ENCODE measurements around the gene CADM1. TPM values are rescaled to one million over a fixed set of nuclear protein-coding genes. Genes with fewer than 3 reads are reported as not detected.
"Not testable (repeated sequence)": the region's sequence is repeated elsewhere in the genome, so short reads cannot be mapped to it uniquely, and the experiment has no call there.

Gene CADM1
- total RNA-seq, 1 donor from 2014 or later = 248 TPM

- DNase-seq = no peak
Measured at GRCh38 chr11:115476463-115477286, 27.5 kb downstream of the CADM1 start.

DNA sequence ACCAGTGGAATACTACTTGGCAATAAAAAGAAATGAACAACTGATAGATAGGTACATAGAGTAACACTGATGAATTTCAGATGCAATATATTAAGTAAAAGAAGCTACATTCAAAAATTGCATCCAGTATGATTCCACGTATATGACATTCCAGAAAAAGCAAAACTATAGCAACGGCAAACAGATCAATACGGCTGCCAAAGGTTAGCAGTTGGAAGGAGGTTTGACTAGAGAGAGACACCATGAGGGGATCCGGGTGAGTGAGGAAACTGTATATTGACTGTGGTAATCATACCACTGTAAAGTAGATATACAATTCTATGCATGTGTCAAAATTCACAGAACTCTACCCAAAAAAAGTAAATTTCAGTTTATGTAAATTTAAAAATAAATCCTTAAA lies 28.7 kb downstream of the CADM1 start:
- DNase-seq = no peak

- not testable (repeated sequence) for DNase-seq
Measured at GRCh38 chr11:115474306-115474705, 29.9 kb downstream of the CADM1 start.

GRCh38 chr11:115473167-115473566 lies 31.0 kb downstream of the CADM1 start:
- no peak for DNase-seq

- no peak for DNase-seq
Measured at GRCh38 chr11:115471367-115471766, 32.8 kb downstream of the CADM1 start.

DNA sequence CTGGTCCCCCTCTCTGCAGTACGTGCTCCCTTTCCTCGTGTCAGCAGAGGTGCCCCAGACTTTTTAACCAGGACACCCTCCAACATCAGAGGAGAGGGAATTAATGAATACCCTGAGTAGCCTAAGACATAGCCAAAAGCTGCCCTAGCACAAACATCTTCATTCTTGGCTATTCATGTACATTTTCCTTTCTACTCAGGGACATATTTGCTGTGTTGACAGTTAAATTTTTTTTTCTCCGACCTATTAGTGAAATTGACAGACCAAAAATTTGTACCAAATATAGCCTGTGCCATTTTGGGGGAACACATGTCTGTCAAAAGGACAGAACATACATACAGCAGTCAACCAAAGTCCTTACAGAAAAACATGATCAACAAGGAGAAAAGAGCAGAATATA lies 33.3 kb downstream of the CADM1 start:
- DNase-seq = no peak

DNA sequence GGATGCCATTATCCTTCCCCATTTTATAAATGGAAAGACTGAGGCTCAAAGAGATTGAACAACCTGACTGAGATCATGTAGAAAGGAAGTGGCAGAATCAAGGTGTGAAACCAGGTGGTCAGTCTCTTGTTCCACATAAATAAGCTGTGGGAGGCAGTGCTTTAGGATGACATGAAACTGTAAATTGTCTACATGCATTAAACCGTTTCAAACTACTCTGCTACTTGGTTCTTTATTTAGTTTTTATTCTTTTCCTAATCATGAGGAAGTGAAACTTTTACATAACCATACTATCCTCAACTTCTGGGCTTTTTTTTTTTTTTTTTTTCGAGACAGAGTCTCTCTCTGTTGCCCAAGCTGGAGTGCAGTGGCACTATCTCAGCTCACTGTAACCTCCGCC lies 34.9 kb downstream of the CADM1 start:
- no peak for DNase-seq

DNA sequence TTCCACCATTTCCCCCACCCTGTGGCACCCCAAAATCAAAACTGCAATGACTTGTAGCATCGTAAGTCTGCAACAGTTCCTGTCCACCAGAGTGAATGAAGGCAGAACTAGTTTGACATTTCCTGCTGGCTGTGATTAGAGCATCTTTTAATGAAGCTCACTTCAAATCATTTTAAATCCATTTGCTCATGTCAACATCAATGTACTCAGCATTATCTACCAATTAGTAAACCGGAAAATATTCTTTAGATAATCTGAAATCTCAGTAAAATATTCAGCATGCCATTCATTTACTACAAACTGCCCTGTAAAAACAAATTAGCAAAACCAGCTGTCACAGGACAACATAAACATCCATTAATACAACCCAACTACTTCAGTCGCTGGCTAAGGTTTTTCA lies 38.1 kb downstream of the CADM1 start:
- DNase-seq = no peak

DNA sequence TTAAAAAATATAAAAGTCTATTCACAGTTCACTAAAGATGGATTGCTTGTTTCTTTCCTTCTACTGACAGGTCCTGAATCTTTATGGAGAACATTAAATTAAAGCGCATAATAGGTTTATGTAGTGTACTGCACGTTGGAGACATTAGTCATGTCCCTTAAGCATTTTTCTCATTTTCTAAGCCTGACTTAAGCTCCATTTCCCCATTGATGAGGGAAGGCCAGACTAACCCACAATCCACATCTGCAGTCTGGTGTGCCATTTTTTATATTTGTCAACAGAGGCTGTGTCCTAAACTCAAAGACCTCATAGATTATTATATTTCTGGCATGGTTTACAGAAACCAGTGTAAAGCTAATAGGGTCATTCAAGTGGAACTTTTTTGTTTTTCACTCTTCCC lies 39.9 kb downstream of the CADM1 start:
- DNase-seq = no peak

- DNase-seq = no peak
Measured at GRCh38 chr11:115463606-115464005, 40.6 kb downstream of the CADM1 start.

GRCh38 chr11:115462757-115463156 lies 41.5 kb downstream of the CADM1 start:
- DNase-seq = no peak

GRCh38 chr11:115462004-115462541 lies 42.1 kb downstream of the CADM1 start:
- no peak for DNase-seq

- DNase-seq = no peak
Measured at GRCh38 chr11:115460512-115460911, 43.7 kb downstream of the CADM1 start.

- DNase-seq = no peak
Measured at GRCh38 chr11:115459563-115459962, 44.7 kb downstream of the CADM1 start.

DNA sequence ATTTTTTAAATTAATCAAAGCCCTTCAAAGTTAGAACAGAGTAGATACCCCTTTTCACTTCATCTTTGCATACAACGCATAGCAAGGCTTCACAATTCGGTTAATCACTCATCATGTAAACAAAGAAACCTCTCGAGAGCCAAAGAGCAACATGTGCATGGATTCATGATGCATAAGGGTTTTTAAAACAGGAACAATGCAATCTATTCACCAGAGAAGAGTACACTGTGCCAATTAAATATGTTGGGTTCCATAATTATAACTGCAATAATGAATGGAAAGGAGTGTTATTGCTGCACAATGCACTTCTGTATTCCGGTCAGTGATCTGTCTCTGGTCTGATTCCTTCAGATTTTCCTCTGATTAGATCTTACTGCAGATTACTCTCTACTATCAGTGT lies 45.3 kb downstream of the CADM1 start:
- DNase-seq = no peak

- DNase-seq = no peak
Measured at GRCh38 chr11:115456019-115456418, 48.2 kb downstream of the CADM1 start.

DNA sequence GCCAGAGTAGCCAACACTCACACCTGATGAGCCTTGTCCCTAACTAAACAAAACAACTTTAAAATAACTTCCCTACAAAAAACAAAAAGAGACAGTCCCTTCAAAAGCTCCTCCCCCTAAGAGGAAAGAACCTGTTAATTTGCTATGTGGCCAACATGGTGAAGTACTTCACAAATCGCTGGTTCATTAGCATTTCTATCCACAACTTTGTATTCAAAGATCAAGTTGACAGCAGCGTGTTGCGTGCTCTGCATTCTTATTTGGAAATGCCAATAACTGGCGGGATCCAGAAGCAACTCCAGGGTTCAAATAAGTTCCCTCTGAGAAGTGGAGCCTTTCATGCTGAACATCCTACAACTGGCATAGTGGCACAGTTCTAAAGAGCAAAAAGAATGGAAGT lies 48.6 kb downstream of the CADM1 start:
- no peak for DNase-seq

- no peak for DNase-seq
Measured at GRCh38 chr11:115454525-115454924, 49.7 kb downstream of the CADM1 start.

- no peak for DNase-seq
Measured at GRCh38 chr11:115453693-115454490, 50.3 kb downstream of the CADM1 start.

DNA sequence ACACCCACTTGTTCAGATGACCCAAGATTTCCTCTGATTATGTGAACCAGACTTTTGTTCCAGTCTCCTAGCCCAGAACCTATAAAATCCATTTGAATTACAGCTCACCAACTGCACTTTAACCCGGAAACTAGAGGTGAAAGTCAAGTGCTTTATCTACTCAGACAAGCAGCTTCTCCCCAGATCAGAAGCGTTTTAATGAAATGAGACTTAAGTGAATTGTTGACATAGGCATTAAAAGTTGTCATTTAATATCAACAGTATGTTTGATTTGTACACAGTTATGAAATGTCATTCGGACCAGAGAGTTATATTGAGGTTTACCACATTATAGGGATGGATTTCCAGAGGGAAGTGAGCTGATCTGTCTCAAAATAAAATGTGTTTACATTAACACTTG lies 52.0 kb downstream of the CADM1 start:
- no peak for DNase-seq

DNA sequence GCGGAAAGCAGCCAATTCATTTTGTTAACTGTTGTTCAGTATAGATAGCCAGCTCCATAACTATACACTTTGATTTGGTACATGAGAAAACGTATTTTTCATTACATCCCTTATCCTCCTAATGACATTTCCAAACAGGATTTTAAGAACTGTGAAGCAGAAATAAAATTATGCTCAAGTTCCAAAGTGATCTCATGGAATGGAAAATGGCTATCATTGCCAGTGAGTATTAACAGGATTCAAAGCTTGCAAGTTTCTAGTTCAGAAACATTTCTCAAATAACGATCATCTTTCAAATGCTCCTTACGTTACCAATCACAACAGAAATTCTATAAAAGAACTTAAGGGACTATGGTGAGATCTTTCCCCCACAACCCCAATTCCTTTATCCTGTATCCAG lies 53.7 kb downstream of the CADM1 start:
- no peak for DNase-seq

DNA sequence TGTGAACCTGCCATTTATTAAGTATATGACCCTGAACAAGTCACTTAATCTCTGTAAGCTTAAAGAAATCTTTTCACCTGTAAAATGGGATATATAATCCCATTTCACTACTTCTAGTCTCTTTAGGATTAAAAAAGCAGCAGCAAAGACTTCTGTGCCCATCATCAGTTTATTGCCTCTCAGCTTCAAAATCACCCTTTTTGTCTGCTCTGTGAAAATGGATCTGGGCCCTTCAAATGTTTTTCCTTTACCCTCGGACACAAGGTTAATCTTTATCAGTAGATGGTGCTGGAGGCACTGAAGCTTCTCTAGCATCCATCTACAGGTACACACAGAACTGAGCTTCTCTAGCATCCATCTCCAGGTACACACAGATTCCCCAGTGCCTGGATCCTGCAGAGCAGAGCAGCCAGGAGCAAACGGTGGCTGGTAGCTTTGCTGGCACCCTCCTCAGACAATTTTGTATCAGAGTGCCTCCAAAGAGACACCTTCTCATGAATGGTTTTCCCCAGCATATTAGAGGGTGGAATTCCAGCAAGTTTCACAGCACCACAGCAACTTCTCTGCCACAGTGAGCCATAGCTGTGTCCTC lies 56.8 kb downstream of the CADM1 start:
- no peak for DNase-seq

DNA sequence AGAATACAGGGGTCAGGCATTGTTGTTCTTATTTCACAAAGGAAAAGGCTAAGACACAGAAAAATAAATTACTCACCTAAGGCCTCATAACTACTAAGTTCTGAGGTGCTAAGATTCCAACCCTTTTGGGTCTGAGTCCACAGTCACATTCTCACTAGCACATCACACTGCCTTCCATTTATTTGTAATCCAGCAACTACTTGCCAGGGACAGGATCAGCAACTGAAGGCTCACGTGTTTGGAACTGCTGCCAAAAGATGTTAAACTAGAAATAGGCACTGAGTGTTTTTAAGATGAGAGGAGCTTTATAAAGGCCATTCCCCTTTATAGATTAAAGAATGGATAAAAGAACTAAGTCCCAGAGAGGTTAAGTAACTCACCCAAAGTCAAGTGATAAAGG lies 58.0 kb downstream of the CADM1 start:
- DNase-seq = no peak

Data from occipital lobe (tissue), 2 donors.